HG03064 (cell line): ENCODE results near the gene CHST12.
"Not testable (repeated sequence)": the region's sequence is repeated elsewhere in the genome, so short reads cannot be mapped to it uniquely, and the experiment has no call there.

Source experiments
- ATAC-seq: cut with Tn5 transposase; IDR thresholded peaks from one replicate; pipeline ENCODE4 v1.9.1; 2021; ENCODE audit warnings: low read depth; ENCODE audit not compliant: unreplicated experiment

Gene CHST12

DNA sequence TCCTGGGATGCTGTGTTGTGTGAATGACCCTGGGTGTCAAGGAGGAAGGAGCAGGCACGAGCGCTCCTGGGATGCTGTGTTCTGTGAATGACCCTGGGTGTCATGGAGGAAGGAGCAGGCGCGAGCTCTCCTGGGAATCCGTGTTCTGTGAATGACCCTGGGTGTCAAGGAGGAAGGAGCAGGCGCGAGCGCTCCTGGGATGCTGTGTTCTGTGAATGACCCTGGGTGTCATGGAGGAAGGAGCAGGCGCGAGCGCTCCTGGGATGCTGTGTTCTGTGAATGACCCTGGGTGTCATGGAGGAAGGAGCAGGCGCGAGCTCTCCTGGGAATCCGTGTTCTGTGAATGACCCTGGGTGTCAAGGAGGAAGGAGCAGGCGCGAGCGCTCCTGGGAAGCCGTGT is 25.9 kb upstream of the CHST12 start:
- not testable (repeated sequence) for ATAC-seq

DNA sequence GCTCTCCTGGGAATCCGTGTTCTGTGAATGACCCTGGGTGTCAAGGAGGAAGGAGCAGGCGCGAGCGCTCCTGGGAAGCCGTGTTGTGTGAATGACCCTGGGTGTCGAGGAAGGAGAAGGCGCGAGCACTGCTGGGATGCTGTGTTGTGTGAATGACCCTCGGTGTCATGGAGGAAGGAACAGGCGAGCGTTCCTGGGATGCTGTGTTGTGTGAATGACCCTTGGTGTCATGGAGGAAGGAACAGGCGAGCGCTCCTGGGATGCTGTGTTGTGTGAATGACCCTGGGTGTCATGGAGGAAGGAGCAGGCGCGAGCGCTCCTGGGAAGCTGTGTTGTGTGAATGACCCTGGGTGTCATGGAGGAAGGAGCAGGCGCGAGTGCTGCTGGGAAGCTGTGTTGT is 25.3 kb upstream of the CHST12 start:
- ATAC-seq: not testable (repeated sequence)

DNA sequence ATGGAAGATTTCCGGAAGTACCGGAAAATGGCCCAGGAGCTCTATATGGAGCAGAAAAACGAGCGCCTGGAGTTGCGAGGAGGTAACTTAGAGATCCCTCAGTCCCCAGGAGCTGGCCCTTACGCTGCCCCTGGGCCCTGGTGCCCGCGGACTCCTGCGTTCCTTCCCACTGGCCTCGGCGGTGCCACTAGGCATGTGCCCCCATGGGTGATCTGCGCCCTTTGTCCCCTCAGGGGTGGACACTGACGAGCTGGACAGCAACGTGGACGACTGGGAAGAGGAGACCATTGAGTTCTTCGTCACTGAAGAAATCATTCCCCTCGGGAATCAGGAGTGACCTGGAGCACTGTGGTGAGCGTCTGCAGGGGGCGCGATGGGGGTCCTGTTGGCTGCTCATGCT is 24.2 kb upstream of the CHST12 start:
- no peak for ATAC-seq

DNA sequence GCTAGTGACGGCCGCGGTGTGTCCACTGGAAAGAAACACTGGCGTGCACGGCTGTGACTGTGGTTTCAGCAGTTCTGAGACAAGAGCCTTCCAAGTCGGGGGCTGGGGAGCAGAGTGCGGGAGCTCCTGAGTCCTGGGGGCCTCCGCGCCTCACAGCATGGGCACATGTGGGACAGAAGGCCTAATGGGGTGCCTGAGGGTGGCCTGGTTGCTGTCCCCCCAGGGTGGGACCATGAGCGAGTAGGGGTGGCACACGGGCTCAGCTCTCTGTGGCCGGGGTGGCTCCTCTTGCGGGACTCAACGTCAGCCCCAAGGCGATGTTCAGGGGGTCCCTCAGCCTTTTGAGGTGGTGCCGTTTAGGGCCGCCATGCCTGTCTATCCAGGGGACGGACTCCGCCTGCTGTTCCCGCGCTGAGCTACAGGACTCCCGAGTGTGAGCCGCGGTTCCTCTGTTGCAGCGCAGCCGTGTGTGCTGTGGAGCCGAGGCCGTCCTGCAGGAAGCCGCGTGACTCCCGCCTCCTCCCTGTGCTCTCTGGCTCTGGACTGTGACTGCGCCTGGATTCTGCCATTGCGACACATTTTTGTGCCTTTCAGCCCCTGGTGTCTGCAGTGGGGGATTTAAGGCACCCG is 23.5 kb upstream of the CHST12 start:
- no peak for ATAC-seq

DNA sequence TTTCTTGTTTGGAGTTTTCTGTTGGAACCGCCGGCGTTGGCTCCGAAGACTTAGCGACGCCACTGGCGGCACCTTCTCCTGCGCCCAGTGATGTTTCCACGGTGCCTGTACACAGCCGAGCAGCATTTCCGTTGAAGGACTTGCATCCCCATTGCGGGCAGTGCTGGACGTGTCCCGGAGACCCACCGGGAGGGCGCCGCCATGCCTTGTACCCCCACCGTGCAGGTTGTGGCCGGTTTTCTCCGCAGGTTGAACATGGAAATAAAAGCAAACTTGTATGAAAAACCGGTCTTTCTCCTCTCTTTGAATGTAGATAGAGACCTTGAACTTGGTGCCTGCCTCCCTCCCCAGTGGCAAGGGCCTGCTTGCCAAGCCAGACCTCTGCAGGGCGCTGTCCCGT is 22.9 kb upstream of the CHST12 start:
- no peak for ATAC-seq

DNA sequence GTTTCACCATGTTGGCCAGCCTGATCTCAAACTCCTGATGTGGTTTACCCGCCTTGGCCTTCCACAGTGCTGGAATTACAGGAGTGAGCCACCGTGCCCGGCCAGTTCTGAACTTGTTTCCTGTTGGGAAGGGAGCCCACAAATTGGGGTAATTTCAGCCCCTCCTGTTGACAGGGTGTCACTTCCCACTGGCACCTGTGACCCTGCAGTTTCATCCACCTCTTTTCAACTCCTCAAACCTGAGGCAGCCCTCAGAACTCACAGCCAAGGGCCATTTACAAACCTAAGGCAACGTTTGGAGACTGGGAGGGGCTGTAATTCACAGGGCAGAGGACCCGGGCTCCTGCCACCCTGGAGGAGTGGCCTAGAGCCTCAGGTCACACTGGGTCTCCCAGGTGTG is 22.2 kb upstream of the CHST12 start:
- ATAC-seq: no peak

DNA sequence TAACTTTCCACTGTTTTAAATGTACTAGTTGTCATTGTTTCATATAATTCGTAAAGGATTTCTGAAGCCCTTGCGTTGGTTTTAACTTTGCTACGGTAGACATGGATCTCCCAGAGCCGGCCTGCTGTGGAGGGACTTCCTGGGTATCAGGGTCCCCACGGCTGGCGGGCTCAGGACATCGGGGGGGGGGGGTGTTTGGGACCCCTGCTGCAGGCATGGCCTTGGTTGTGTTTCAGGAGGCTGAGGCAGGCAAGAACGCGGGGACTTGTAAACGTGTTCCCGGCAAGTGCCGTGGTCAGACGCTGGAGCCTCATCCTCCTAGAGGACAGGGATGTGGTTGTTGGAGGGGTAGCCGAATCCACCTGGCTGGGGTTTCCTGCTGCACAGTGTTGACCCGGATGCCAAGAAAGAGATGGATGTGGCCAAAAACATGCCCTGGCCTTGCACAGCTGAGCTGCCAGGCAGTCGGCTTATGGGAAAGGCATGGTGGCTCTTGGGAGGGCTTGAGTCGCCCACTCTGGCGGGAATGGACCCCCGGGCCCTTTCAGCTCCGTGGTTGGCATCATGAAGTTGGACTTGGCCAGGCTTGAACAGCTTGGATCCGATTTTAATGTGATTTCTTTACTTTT is 21.4 kb upstream of the CHST12 start:
- no peak for ATAC-seq

DNA sequence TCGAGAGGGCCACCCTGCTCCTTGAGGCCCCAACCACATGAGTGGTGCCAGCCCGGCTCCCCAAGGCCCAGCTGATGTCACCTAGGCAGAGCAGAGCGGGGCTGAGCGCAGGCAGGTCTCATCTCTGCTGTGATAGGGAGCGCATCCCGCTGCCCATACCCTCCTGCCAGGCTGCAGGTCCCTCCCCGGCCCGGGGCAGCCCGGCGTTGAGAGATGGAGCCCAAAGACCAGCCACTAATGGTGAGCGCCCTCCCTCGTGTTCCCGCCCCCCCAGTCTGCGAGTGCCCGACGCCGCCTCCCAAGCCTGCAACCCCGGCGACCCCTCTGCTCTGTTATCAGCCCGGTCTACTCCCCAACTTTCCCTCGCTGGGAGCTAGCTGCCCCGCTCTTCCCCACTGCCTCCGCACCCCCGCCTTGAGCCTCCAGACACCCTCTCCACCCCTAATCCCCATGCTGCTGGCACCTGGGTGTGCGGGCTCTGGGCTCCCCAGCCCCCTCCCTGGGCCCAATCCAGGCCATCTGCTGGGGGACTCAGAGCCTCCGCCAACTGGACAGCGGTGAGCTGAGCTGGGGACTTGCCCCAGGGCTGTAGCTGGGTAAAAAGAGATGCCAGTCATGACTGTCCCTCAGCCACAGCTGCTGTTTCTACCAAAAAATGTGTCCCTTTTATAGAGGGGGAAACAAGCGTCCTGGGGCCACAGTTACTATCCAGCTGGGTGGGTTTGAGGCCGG is 19.7 kb upstream of the CHST12 start:
- no peak for ATAC-seq

DNA sequence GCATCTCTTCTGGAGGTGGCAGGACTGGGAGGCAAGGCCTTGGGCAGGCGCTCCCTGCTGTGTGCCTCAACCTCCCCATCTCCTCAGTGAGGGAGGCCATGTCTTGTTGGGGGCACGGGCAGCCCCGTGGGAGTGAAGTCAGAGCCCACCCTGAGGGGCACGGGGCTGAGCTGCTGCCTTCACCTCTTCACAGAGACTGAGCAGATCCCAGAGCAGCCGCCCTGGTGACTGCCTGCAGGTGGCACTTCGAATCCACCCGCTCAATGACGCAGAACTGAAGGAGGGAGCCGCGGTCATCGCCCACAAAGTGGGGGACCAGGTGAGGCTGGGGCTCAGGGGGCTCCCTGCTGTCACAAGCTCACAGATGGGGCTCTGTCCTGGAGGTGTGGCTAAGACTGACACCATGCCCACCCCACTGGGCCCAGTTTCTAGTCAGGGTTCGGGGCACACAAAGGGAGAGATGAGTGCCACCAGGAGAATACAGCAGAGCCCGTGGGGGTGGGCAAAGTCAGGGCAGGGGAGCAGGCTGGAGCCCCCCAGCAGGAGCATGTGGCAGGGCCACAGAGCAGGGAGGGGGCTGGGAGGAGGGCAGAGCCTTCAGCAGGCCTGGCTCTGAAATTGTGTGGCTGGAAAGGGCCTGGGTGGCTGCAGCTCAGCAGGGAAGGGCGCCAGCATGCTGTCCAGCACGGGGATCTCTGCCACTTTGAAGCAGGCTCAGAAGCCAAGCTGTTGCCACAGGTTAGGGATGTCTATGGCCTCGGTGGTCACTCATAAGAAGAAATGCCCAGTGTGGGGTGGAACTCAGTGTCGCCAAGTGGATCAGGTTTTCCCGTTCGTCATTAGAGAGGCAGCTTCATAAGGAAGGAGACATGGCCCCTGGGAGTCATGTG is 18.8 kb upstream of the CHST12 start:
- ATAC-seq: no peak

DNA sequence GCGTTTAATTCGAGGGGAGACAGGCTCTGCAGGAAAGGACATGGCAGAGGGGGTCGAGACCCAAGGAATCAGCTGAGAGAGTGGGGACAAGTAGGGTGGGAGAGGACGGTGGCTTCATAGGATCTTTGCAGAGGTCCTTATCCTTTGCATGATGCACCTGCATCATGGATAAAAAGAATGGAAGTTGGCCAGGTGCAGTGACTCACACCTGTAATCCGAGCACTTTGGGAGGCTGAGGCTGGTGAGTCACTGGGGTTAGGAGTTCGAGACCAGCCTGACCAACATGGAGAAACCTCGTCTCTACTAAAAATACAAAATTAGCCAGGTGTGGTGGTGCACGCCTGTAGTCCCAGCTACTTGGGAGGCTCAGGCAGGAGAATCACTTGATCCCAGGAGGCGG is 17.3 kb upstream of the CHST12 start:
- ATAC-seq: not testable (repeated sequence)

DNA sequence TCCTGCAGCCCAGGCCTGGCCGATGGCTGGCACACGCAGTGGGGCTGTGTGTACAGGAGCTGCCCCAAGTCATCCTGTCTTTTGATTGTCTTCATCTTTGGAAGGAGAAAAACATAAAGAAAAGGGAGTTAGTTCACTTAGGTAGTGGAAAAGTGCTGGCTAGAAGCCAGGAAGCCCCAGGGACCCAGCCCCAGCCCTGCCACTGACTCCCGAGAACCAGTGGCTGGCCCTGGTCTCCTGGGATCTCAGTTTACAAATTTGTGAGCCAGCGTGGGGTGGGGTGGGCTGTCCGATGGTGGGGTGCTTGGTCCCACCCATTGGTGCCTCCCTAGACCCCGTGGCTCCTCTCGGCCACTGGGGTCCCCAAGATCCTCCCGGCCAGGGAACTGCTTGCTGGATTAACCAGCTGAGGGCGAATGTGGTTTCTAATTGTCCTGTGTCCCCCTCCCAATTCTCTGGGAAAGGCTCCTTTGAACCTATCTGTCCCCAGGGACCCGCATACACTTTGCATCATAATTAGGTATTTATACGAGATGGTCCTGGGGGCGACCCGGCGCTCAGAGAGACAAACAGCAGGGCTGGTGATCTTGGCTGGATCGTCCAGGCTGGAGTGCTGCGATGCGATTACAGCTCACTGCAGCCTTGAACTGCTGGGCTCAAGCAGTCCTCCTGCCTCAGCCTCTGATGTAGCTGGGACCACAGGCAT is 16.3 kb upstream of the CHST12 start:
- no peak for ATAC-seq

DNA sequence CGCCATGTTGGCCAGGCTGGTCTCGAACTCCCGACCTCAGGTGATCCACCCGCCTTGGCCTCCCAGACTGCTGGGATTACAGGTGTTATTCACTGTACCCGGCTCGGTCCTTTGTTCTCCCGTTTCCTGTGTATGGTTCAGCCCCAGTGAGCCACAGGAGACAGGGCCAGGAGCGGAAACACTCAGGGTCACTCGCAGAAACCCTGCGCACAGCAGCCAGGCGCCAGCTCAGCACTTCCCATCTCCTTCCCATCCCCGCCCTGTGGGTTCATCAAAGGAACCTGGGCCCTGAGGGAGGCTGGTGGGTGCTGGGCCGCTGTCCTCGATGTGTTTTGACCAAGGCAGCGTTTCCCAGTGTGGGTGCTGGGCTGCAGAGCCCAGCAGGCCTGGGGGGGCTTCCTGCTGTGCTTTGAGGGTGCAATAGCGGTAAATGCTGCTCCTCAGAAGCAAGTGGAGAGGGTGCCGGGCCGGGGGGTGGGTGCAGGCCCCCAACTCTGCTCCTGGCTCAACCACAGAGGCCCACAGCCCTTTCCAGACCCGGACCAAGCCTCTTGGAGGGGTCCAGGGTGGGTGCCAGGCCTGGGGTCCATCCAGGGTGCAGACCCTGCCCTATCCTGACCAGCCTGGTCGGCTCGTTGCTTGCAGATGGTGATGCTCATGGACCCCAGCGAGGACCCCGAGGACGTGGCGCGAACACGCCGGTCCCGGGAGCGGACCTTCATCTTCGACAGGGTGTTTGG is 15.3 kb upstream of the CHST12 start:
- no peak for ATAC-seq

DNA sequence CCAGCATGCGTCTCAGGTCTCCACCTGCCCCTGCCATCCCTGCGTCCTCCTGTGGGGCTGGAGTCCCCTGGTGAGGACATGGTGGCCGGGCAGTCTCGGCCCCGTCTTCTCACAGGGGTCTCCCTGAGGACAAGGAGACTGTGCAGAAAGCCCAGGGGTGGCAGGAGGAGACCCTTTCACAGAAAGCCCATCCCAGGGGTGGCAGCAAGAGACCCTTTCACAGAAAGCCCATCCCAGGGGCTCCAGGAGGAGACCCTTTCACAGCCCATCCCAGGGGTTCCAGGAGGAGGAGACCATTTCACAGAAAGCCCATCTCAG is 14.8 kb upstream of the CHST12 start:
- ATAC-seq: no peak

DNA sequence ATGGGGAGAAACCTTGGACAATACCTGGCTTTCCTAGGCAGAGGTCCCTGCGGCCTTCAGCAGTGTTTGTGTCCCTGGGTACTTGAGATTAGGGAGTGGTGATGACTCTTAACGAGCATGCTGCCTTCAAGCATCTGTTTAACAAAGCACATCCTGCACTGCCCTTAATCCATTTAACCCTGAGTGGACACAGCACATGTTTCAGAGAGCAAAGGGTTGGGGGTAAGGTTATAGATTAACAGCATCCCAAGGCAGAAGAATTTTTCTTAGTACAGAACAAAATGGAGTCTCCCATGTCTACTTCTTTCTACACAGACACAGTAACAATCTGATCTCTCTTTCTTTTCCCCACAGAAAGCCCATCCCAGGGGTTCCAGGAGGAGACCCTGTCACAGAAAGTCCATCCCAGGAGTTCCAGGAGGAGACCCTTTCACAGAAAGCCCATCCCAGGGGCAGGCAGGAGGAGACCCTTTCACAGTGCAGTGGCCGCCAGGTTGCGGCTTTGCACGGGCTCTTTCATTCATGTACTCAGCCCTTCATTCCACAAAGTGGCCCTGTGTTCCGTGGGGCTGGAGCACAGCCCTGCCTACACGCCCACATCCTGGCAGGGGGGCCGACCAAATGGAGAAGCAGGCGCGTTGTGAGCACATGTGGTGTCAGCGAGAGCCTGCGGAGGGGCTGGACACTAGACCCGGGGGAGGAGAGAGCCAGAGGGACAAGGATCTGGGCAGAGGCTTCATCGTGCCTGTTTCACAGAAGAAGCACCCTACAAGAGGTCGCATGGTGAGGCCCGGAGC is 13.2 kb upstream of the CHST12 start:
- ATAC-seq: not testable (repeated sequence)

DNA sequence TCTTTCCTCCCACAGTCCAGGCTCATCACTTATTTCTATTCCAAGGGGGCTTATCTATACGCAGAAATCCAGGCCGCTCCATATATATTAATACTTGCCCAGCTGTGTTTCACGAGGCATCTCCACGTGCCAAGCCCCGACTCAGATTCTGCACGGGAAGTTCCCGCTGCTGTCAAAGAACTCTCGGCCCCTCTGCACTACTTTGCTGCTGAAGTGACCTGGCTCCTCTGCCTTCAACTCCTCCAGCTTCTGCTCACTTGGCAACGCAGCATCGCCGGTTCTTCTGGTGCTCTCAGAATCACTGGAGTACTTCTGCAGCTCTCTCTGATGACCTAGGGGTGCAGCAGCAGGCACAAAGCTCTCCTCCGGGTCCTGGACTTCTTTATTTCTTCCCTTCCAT is 9.7 kb upstream of the CHST12 start:
- no peak for ATAC-seq

DNA sequence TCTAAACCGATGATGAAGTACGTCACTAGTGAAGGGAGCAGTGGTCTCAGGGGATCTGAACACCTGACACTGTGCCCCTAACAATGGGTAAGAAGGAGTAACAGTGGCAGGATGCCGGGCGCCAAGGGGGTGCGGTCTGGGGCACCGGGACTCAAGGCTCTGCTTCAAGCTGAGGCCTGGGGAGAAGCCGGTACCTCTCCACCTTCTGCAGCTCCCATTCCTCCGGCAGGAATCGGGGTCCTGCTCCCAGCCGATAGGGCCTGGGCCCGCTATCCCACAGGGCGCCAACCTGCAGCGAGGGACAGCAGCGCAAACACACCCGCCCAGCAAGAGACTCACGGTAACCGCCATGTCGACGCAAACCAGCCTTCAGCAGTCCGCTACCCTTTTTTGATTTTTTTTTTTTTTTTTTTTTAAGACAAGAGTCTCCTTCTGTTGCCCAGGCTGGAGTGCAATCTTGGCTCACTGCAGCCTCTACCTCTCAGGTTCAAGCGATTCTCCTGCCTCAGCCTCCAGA is 8.8 kb upstream of the CHST12 start:
- no peak for ATAC-seq

DNA sequence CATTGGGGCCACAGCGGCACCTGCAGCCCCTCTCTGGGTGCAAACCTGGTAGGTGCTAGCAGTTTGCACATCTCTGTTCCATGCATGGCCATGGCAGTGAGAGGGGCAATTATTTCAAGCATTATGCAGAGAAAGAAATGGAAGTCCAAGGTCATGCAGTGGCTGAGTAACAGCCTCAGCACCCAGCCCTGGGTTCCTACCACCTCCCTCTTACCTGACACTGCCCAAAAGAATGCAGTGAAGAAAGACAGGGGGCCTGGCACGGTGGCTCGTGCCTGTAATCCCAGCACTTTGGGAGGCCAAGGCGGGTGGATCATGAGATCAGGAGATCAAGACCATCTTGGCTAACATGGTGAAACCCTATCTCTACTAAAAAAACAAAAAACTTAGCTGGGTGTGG is 4.9 kb upstream of the CHST12 start:
- no peak for ATAC-seq

DNA sequence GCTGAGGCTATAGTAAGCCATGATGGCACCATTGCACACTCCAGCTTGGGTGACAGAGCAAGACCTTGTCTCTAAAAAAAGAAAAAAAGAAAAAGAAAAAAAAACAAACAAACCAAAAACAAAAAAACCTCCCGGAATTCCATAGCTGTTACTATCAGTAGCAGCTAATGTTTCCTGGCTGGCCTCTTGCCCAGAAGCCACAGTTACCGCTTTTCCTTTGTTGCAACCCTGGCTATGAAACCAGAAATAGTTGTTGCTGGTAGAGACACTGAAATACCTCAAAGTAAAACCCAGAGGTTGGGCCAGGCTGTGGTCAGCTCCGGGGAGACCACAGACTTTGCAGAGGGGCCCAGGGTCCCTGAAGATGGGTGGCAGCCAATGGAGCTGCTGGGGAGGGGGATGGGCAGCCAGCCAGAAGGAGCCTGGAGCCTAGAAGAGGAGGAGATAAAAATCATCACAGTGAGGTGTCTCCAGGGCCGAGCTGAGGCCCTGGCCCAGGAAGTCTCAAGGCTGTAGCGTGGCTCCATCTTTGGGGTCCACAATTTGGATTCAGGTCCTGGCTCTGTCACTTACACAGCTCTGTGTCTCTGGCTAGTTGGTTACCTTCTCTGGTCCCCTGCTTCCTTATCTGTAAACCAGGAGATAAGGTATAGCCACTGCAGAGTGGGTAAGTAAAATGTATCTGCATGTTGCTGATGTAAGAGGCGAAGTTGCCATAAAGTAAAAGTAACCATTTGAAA is 3.4 kb upstream of the CHST12 start:
- no peak for ATAC-seq
